Cardiac muscle cell (in vitro differentiated cells and primary cell): Measurements from ENCODE around the gene ADAMTSL2. TPM values are rescaled to one million over a fixed set of nuclear protein-coding genes. Genes with fewer than 3 reads are reported as not detected.

ENCODE experiments used
- DNase-seq, 2 donors: peaks; one replicate each; pipeline versions ENCODE4 v3.0.0 to v3.0.0-alpha.2; 2010 to 2017; ENCODE audit warnings: low read depth in 1 of 2, low spot score in 1 of 2
- H3K27ac ChIP-seq: fragments of 200-600 bp; sonication (generic); 2 replicates; pipeline ENCODE4 v1.5.1; 2016
- H3K27me3 ChIP-seq: fragments of 200-600 bp; sonication (generic); 2 replicates; pipeline ENCODE4 v1.6.0; 2016; ENCODE audit warnings: control low read depth
- H3K36me3 ChIP-seq: fragments of 200-600 bp; sonication (generic); 2 replicates; pipeline ENCODE4 v1.5.1; 2016; ENCODE audit warnings: control low read depth
- H3K4me1 ChIP-seq: fragments of 200-600 bp; sonication (generic); 2 replicates; pipeline ENCODE4 v1.8.1; 2017; ENCODE audit warnings: low read depth, mild to moderate bottlenecking, mixed run types
- H3K4me3 ChIP-seq: fragments of 200-600 bp; sonication (generic); 2 replicates; pipeline ENCODE4 v1.5.1; 2016; ENCODE audit warnings: mild to moderate bottlenecking
- H3K9me3 ChIP-seq: fragments of 200-600 bp; sonication (generic); 2 replicates; pipeline ENCODE4 v1.5.1; 2017; ENCODE audit warnings: low read depth, mild to moderate bottlenecking, control low read depth
- CTCF ChIP-seq: IDR thresholded peaks from 2 replicates; pipeline ENCODE4 v1.5.1; 2012; ENCODE audit warnings: low read depth, mild to moderate bottlenecking, low read length
- polyA plus RNA-seq: library from polyadenylated mRNA; unstranded; fragments of >200 nt; fragmentation: Nextera tagmentation; extraction: Ambion mirVana; gene quantifications from 2 replicates; pipeline ENCODE4 v1.2.1, GENCODE V29; 2016
- total RNA-seq: library from RNA; depleted of rRNA; stranded (reverse); fragments of >200 nt; gene quantifications from 2 replicates; pipeline ENCODE4 v1.2.3, GENCODE V29; 2016

The ADAMTSL2 gene
- total and polyA plus RNA-seq, 2 experiments from 2014 or later, result 18.4 to 27.2 TPM

- H3K4me3 ChIP-seq, result no peak overlapping the region
- H3K4me1 ChIP-seq, result peaks cover 6% of the 10 kb centered on the region
- H3K9me3 ChIP-seq, result no peaks in the 10 kb centered on the region
- no peaks in the 10 kb centered on the region for H3K27me3 ChIP-seq
- H3K27ac ChIP-seq, result no peak overlapping the region
- DNase-seq, result no peak
- TF ChIP-seq CTCF, result no peak
- H3K36me3 ChIP-seq, result no peaks in the 10 kb centered on the region
Measured at GRCh38 chr9:133493428-133493827, 41.1 kb upstream of the ADAMTSL2 start.

DNA sequence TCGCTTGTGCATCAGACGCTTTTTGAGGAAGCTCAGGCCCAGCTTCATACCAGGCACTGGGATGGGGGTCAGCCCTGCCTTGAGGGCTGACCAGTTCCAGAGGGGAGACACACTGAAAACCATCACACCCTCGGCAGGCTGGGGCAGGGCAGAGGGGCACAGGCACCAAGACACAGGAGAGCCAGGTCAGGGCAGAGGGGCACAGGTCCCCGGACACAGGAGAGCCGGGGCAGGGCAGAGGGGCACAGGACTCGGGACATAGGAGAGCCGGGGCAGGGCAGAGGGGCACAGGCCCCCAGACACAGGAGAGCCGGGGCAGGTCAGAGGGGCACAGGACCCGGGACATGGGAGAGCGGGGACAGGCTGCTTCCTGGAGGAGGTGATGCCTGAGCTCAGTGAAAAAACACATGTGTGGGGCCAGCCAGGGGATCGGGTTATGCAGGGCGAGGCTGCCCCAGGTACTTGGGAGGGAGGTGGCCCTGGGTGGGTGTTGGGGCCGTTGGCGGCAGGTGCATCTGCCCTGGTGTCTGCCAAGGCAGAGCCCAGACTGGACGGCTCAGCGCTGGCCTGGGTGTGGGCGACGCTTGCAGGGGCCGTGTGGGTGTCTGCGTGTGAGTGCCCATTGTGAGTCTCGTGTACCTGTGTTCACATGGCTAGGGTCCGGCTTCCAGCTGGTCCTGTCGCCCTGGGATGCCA, 40.5 kb upstream of the ADAMTSL2 start:
- Histone ChIP-seq H3K27ac (no peak overlapping the region), H3K36me3 (no peaks in the 10 kb centered on the region), H3K4me3 (no peak overlapping the region), H3K9me3 (no peaks in the 10 kb centered on the region), H3K27me3 (no peaks in the 10 kb centered on the region), H3K4me1 (peaks cover 6% of the 10 kb centered on the region)
- TF ChIP-seq CTCF, result no peak
- no peak for DNase-seq

GRCh38 chr9:133494636-133495326, 39.7 kb upstream of the ADAMTSL2 start:
- H3K36me3 ChIP-seq, result no peaks in the 10 kb centered on the region
- no peak for DNase-seq
- H3K9me3 ChIP-seq, result no peaks in the 10 kb centered on the region
- no peak for TF ChIP-seq CTCF
- no peak overlapping the region for H3K4me3 ChIP-seq
- H3K4me1 ChIP-seq, result peaks cover 6% of the 10 kb centered on the region
- no peak overlapping the region for H3K27ac ChIP-seq
- H3K27me3 ChIP-seq, result no peaks in the 10 kb centered on the region

GRCh38 chr9:133495327-133496293, 38.9 kb upstream of the ADAMTSL2 start:
- Histone ChIP-seq H3K4me3 (no peak overlapping the region), H3K36me3 (no peaks in the 10 kb centered on the region), H3K27me3 (no peaks in the 10 kb centered on the region), H3K4me1 (peaks cover 6% of the 10 kb centered on the region), H3K9me3 (no peaks in the 10 kb centered on the region), H3K27ac (no peak overlapping the region)
- TF ChIP-seq CTCF, result no peak
- no peak for DNase-seq
